ENCODE measurements around the gene OCEL1.

The OCEL1 gene

DNA sequence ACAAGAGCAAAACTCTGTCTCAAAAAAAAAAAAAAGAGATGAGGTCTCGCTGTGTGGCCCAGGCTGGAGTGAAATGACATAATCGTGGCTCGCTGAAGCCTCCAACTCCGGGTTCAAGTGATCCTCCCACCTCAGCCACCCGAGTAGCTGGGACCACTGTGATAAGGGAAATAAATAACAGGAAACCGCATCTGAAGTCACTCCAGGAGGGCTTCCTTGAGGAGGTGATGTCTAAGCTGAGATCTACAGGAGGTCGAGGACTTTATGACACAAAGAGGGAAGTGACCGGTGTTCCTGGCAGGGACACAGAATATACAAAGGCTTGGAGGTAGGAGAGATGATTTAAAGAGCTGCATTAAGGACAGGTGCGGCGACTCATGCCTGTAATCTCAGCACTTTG is 28.6 kb downstream of the OCEL1 start:
- no peaks in the 10 kb centered on the region for H4K20me1 ChIP-seq (ENCODE audit: insufficient read depth, low read length)
- H3K36me3 ChIP-seq (ENCODE audit: insufficient read depth, low read length) = no peaks in the 10 kb centered on the region
- DNase-seq = no peak
- no peak overlapping the region for H3K4me2 ChIP-seq (ENCODE audit: insufficient read depth, low read length)
- H3K27me3 ChIP-seq (ENCODE audit: insufficient read depth, low read length, poor library complexity) = no peaks in the 10 kb centered on the region
- H3K9ac ChIP-seq (ENCODE audit: low read depth, low read length) = no peak overlapping the region
- TF ChIP-seq EZH2 (IDR thresholded peaks at IDR 0.05; ENCODE audit: borderline replicate concordance, low read depth, low read length, severe bottlenecking) (no peak), CTCF (IDR thresholded peaks at IDR 0.05; ENCODE audit: borderline replicate concordance, extremely low read depth, low read length, poor library complexity, severe bottlenecking) (no peak)
- peaks cover 3% of the 10 kb centered on the region for H3K9me3 ChIP-seq (ENCODE audit: insufficient read depth, low read length, severe bottlenecking)
- no peak overlapping the region for H3K27ac ChIP-seq (ENCODE audit: low read length)
- H2AFZ ChIP-seq (ENCODE audit: low read depth, low read length) = no peak overlapping the region
- H3K79me2 ChIP-seq (ENCODE audit: insufficient read depth, low read length) = no peaks in the 10 kb centered on the region
- no peaks in the 10 kb centered on the region for H3K4me1 ChIP-seq (ENCODE audit: insufficient read depth, low read length)
- no peak for ATAC-seq (ENCODE audit: insufficient read depth, low read depth)
- H3K4me3 ChIP-seq (ENCODE audit: low read depth in 1 of 2, low read length in 2 of 2) = no peak overlapping the region

GRCh38 chr19:17255150-17255621 is 29.2 kb downstream of the OCEL1 start:
- Histone ChIP-seq H3K27ac (ENCODE audit: low read length) (no peak overlapping the region), H4K20me1 (ENCODE audit: insufficient read depth, low read length) (no peaks in the 10 kb centered on the region), H2AFZ (ENCODE audit: low read depth, low read length) (no peak overlapping the region), H3K4me1 (ENCODE audit: insufficient read depth, low read length) (no peaks in the 10 kb centered on the region), H3K27me3 (ENCODE audit: insufficient read depth, low read length, poor library complexity) (no peaks in the 10 kb centered on the region), H3K9me3 (ENCODE audit: insufficient read depth, low read length, severe bottlenecking) (peaks cover 4% of the 10 kb centered on the region), H3K79me2 (ENCODE audit: insufficient read depth, low read length) (no peaks in the 10 kb centered on the region), H3K4me3 (ENCODE audit: low read depth in 1 of 2, low read length in 2 of 2) (no peak overlapping the region), H3K4me2 (ENCODE audit: insufficient read depth, low read length) (no peak overlapping the region), H3K36me3 (ENCODE audit: insufficient read depth, low read length) (no peaks in the 10 kb centered on the region), H3K9ac (ENCODE audit: low read depth, low read length) (no peak overlapping the region)
- DNase-seq (no peak), ATAC-seq (ENCODE audit: insufficient read depth, low read depth) (no peak)
- TF ChIP-seq EZH2 (IDR thresholded peaks at IDR 0.05; ENCODE audit: borderline replicate concordance, low read depth, low read length, severe bottlenecking) (no peak), CTCF (IDR thresholded peaks at IDR 0.05; ENCODE audit: borderline replicate concordance, extremely low read depth, low read length, poor library complexity, severe bottlenecking) (no peak)

DNA sequence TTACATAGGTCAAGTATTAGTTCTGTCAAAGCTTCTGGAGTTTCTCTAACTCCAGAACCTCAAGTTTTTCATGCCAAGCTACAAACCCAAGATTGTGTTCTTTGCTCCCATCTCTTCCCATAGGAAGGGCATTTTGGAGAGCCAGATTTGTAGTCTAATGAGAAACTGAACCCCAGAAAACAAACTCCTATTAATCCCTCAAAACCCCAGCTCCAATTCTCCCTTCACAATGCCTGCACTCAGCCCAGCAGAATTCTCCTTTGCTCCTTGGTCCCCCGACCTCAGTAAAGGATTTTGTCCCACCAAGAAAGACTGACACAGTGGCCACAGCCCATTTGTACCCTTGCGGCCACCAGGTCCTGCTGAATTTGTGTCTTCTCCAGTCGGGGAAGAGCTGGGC is 30.1 kb downstream of the OCEL1 start:
- DNase-seq (no peak), ATAC-seq (ENCODE audit: insufficient read depth, low read depth) (no peak)
- no peak overlapping the region for H3K4me2 ChIP-seq (ENCODE audit: insufficient read depth, low read length)
- TF ChIP-seq EZH2 (IDR thresholded peaks at IDR 0.05; ENCODE audit: borderline replicate concordance, low read depth, low read length, severe bottlenecking) (no peak), CTCF (IDR thresholded peaks at IDR 0.05; ENCODE audit: borderline replicate concordance, extremely low read depth, low read length, poor library complexity, severe bottlenecking) (no peak)
- no peaks in the 10 kb centered on the region for H3K27me3 ChIP-seq (ENCODE audit: insufficient read depth, low read length, poor library complexity)
- H3K27ac ChIP-seq (ENCODE audit: low read length) = no peak overlapping the region
- H4K20me1 ChIP-seq (ENCODE audit: insufficient read depth, low read length) = no peaks in the 10 kb centered on the region
- H3K4me1 ChIP-seq (ENCODE audit: insufficient read depth, low read length) = peaks cover 5% of the 10 kb centered on the region
- no peaks in the 10 kb centered on the region for H3K79me2 ChIP-seq (ENCODE audit: insufficient read depth, low read length)
- H3K9me3 ChIP-seq (ENCODE audit: insufficient read depth, low read length, severe bottlenecking) = peaks cover 4% of the 10 kb centered on the region
- no peaks in the 10 kb centered on the region for H3K36me3 ChIP-seq (ENCODE audit: insufficient read depth, low read length)
- H3K9ac ChIP-seq (ENCODE audit: low read depth, low read length) = no peak overlapping the region
- H2AFZ ChIP-seq (ENCODE audit: low read depth, low read length) = no peak overlapping the region
- H3K4me3 ChIP-seq (ENCODE audit: low read depth in 1 of 2, low read length in 2 of 2) = no peak overlapping the region
